Measurements from ENCODE around the gene APLP2. TPM values are rescaled to one million over a fixed set of nuclear protein-coding genes. Genes with fewer than 3 reads are reported as not detected.
"Not testable (repeated sequence)": the region's sequence is repeated elsewhere in the genome, so short reads cannot be mapped to it uniquely, and the experiment has no call there.

Gene APLP2
- polyA plus RNA-seq, 4 donors = 444 to 534 (median 458) TPM

GRCh38 chr11:130088919-130089673 is 19.4 kb downstream of the APLP2 start:
- no peak for DNase-seq (ENCODE audit: low read depth in 4 of 4, low spot score in 2 of 4)

GRCh38 chr11:130089674-130090073 is 20.0 kb downstream of the APLP2 start:
- DNase-seq (ENCODE audit: low read depth in 4 of 4, low spot score in 2 of 4) = no peak

- DNase-seq (ENCODE audit: low read depth in 4 of 4, low spot score in 2 of 4) = not testable (repeated sequence)
Measured at GRCh38 chr11:130090517-130090916, 20.8 kb downstream of the APLP2 start.

- not testable (repeated sequence) for DNase-seq (ENCODE audit: low read depth in 4 of 4, low spot score in 2 of 4)
Measured at GRCh38 chr11:130091169-130091568, 21.5 kb downstream of the APLP2 start.

GRCh38 chr11:130092661-130093060 is 23.0 kb downstream of the APLP2 start:
- no peak for DNase-seq (ENCODE audit: low read depth in 4 of 4, low spot score in 2 of 4)

GRCh38 chr11:130094614-130095013 is 24.9 kb downstream of the APLP2 start:
- no peak for DNase-seq (ENCODE audit: low read depth in 4 of 4, low spot score in 2 of 4)

GRCh38 chr11:130095326-130095725 is 25.6 kb downstream of the APLP2 start:
- no peak for DNase-seq (ENCODE audit: low read depth in 4 of 4, low spot score in 2 of 4)

- no peak for DNase-seq (ENCODE audit: low read depth in 4 of 4, low spot score in 2 of 4)
Measured at GRCh38 chr11:130096042-130096441, 26.3 kb downstream of the APLP2 start.

- no peak for DNase-seq (ENCODE audit: low read depth in 4 of 4, low spot score in 2 of 4)
Measured at GRCh38 chr11:130096823-130097222, 27.1 kb downstream of the APLP2 start.

GRCh38 chr11:130097285-130097684 is 27.6 kb downstream of the APLP2 start:
- no peak for DNase-seq (ENCODE audit: low read depth in 4 of 4, low spot score in 2 of 4)

GRCh38 chr11:130099356-130099755 is 29.7 kb downstream of the APLP2 start:
- DNase-seq (ENCODE audit: low read depth in 4 of 4, low spot score in 2 of 4) = no peak

- DNase-seq (ENCODE audit: low read depth in 4 of 4, low spot score in 2 of 4) = no peak
Measured at GRCh38 chr11:130100381-130101095, 30.8 kb downstream of the APLP2 start.

- no peak for DNase-seq (ENCODE audit: low read depth in 4 of 4, low spot score in 2 of 4)
Measured at GRCh38 chr11:130101661-130102060, 32.0 kb downstream of the APLP2 start.

GRCh38 chr11:130102301-130103249 is 32.9 kb downstream of the APLP2 start:
- DNase-seq (ENCODE audit: low read depth in 4 of 4, low spot score in 2 of 4) = no peak

- no peak for DNase-seq (ENCODE audit: low read depth in 4 of 4, low spot score in 2 of 4)
Measured at GRCh38 chr11:130103296-130103814, 33.7 kb downstream of the APLP2 start.

- no peak for DNase-seq (ENCODE audit: low read depth in 4 of 4, low spot score in 2 of 4)
Measured at GRCh38 chr11:130106381-130106780, 36.7 kb downstream of the APLP2 start.

- DNase-seq (ENCODE audit: low read depth in 4 of 4, low spot score in 2 of 4) = not testable (repeated sequence)
Measured at GRCh38 chr11:130108671-130109070, 39.0 kb downstream of the APLP2 start.

GRCh38 chr11:130109386-130109785 is 39.7 kb downstream of the APLP2 start:
- DNase-seq (ENCODE audit: low read depth in 4 of 4, low spot score in 2 of 4) = no peak

- DNase-seq (ENCODE audit: low read depth in 4 of 4, low spot score in 2 of 4) = no peak
Measured at GRCh38 chr11:130110339-130111108, 40.8 kb downstream of the APLP2 start.
